Osteocyte (in vitro differentiated cells): ENCODE data around the gene RAB4B. TPM values are rescaled to one million over a fixed set of nuclear protein-coding genes. Genes with fewer than 3 reads are reported as not detected.

Experiments
- DNase-seq: peaks from one replicate; pipeline ENCODE4 v3.0.0; 2021; ENCODE audit warnings: mixed read lengths; ENCODE audit not compliant: unreplicated experiment; ENCODE audit errors: extremely low spot score
- H3K27ac Mint-ChIP-seq: one replicate; pipeline ENCODE4 v1.8.0; 2021; ENCODE audit warnings: mild to moderate bottlenecking, mixed read lengths; ENCODE audit not compliant: unreplicated experiment
- H3K27me3 Mint-ChIP-seq: one replicate; pipeline ENCODE4 v1.8.0; 2021; ENCODE audit warnings: mixed read lengths; ENCODE audit not compliant: unreplicated experiment
- H3K36me3 Mint-ChIP-seq: one replicate; pipeline ENCODE4 v1.8.0; 2021; ENCODE audit warnings: mixed read lengths; ENCODE audit not compliant: unreplicated experiment
- H3K4me1 Mint-ChIP-seq: one replicate; pipeline ENCODE4 v1.8.0; 2021; ENCODE audit warnings: mixed read lengths; ENCODE audit not compliant: unreplicated experiment
- H3K4me3 Mint-ChIP-seq: one replicate; pipeline ENCODE4 v1.8.0; 2021; ENCODE audit warnings: mild to moderate bottlenecking, moderate library complexity, mixed read lengths; ENCODE audit not compliant: unreplicated experiment
- H3K9me3 Mint-ChIP-seq: one replicate; pipeline ENCODE4 v1.8.0; 2021; ENCODE audit warnings: mixed read lengths; ENCODE audit not compliant: unreplicated experiment
- total RNA-seq: library from RNA; stranded (reverse); gene quantifications from 2 replicates; pipeline ENCODE4 v1.2.1, GENCODE V29; 2021
- TF ChIP-seq, protein P1 (sequence below): fragments of 200-600 bp; sonication (generic); IDR thresholded peaks from 2 replicates; pipeline ENCODE4 v1.5.0; 2021; ENCODE audit warnings: antibody characterized with exemption, mild to moderate bottlenecking, moderate library complexity

The RAB4B gene
- total RNA-seq, 1 donor from 2014 or later: 19.7 TPM

GRCh38 chr19:40754611-40755247 is 23.3 kb upstream of the RAB4B start:
- peaks cover 29% of the 10 kb centered on the region for H3K4me1 Mint-ChIP-seq
- DNase-seq: no peak
- H3K27me3 Mint-ChIP-seq: no peaks in the 10 kb centered on the region
- no peaks in the 10 kb centered on the region for H3K9me3 Mint-ChIP-seq
- TF ChIP-seq, protein P1, sequence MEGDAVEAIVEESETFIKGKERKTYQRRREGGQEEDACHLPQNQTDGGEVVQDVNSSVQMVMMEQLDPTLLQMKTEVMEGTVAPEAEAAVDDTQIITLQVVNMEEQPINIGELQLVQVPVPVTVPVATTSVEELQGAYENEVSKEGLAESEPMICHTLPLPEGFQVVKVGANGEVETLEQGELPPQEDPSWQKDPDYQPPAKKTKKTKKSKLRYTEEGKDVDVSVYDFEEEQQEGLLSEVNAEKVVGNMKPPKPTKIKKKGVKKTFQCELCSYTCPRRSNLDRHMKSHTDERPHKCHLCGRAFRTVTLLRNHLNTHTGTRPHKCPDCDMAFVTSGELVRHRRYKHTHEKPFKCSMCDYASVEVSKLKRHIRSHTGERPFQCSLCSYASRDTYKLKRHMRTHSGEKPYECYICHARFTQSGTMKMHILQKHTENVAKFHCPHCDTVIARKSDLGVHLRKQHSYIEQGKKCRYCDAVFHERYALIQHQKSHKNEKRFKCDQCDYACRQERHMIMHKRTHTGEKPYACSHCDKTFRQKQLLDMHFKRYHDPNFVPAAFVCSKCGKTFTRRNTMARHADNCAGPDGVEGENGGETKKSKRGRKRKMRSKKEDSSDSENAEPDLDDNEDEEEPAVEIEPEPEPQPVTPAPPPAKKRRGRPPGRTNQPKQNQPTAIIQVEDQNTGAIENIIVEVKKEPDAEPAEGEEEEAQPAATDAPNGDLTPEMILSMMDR: no peak
- peaks cover 27% of the 10 kb centered on the region for H3K36me3 Mint-ChIP-seq
- H3K4me3 Mint-ChIP-seq: no peak overlapping the region
- peak overlapping the region; percentile 68 for H3K27ac Mint-ChIP-seq

GRCh38 chr19:40755248-40755624 is 22.8 kb upstream of the RAB4B start:
- no peaks in the 10 kb centered on the region for H3K27me3 Mint-ChIP-seq
- H3K9me3 Mint-ChIP-seq: no peaks in the 10 kb centered on the region
- peaks cover 24% of the 10 kb centered on the region for H3K4me1 Mint-ChIP-seq
- DNase-seq: no peak
- TF ChIP-seq, protein P1: no peak
- H3K4me3 Mint-ChIP-seq: no peak overlapping the region
- no peak overlapping the region for H3K27ac Mint-ChIP-seq
- H3K36me3 Mint-ChIP-seq: peaks cover 31% of the 10 kb centered on the region

DNA sequence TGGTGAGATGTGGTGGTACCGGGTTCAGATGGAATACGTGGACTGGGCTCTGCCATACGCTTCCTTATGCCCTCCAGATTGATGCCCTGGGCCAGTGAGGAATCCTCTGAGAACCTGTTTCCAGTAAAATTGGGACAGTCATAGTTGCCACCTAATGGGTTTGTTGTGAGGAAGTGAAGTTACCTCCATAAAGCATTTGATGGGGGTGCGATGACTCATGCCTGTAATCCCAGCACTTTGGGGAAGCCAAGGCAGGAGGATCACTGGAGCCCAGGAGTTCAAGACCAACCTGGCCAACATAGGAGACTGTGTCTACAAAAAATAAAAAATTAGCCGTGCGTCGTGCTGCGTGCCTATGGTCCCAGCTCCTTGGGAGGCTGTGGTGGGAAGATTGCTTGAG is 22.3 kb upstream of the RAB4B start:
- no peaks in the 10 kb centered on the region for H3K27me3 Mint-ChIP-seq
- H3K4me3 Mint-ChIP-seq: no peak overlapping the region
- peaks cover 23% of the 10 kb centered on the region for H3K4me1 Mint-ChIP-seq
- DNase-seq: no peak
- no peaks in the 10 kb centered on the region for H3K9me3 Mint-ChIP-seq
- H3K27ac Mint-ChIP-seq: no peak overlapping the region
- TF ChIP-seq, protein P1: no peak
- H3K36me3 Mint-ChIP-seq: peaks cover 37% of the 10 kb centered on the region

- Mint-ChIP-seq H3K36me3 (peaks cover 41% of the 10 kb centered on the region), H3K4me3 (no peak overlapping the region), H3K9me3 (no peaks in the 10 kb centered on the region), H3K27me3 (no peaks in the 10 kb centered on the region), H3K4me1 (peaks cover 23% of the 10 kb centered on the region), H3K27ac (no peak overlapping the region)
- no peak for DNase-seq
- TF ChIP-seq, protein P1: no peak
These were observed 21.4 kb upstream of the RAB4B start for GRCh38 chr19:40756502-40757110.

GRCh38 chr19:40758491-40758890 is 19.6 kb upstream of the RAB4B start:
- no peak for DNase-seq
- TF ChIP-seq, protein P1: no peak

More at GRCh38 chr19:40758491-40758890, 19.6 kb upstream of the RAB4B start:
- H3K4me3 Mint-ChIP-seq: no peak overlapping the region
- H3K27ac Mint-ChIP-seq: no peak overlapping the region
- no peaks in the 10 kb centered on the region for H3K27me3 Mint-ChIP-seq
- H3K36me3 Mint-ChIP-seq: peaks cover 53% of the 10 kb centered on the region
- peaks cover 11% of the 10 kb centered on the region for H3K4me1 Mint-ChIP-seq
- H3K9me3 Mint-ChIP-seq: no peaks in the 10 kb centered on the region
